ENCODE results near the gene LCP1.

- no peak for TF ChIP-seq SIN3A (IDR thresholded peaks at IDR 0.05; ENCODE audit: borderline replicate concordance, insufficient read depth, low read length)
- no peak for TF ChIP-seq REST (IDR thresholded peaks at IDR 0.05; ENCODE audit: insufficient read depth in 1 of 2, low read depth in 2 of 2, low read length in 2 of 2)
- TF ChIP-seq POLR2AphosphoS5 (IDR thresholded peaks at IDR 0.05; ENCODE audit: low read depth, low read length): no peak
Measured at GRCh38 chr13:46165485-46166223, 16.3 kb downstream of the LCP1 start.
